K562 (cell line): ENCODE results near the gene ITPR3.

Source experiments
- CTCF ChIP-seq, 3 experiments: IDR thresholded peaks in 2 of 3; conservative IDR thresholded peaks in 1 of 3; 2 replicates each; pipeline ENCODE4 v1.5.1; 2011 to 2012; ENCODE audit warnings: low read length in 3 of 3, mild to moderate bottlenecking in 3 of 3, control low read depth in 2 of 3, improper control_type of control experiment in 1 of 3, inconsistent platforms in 1 of 3, low read depth in 1 of 3, mixed read lengths in 1 of 3, moderate library complexity in 1 of 3; ENCODE audit not compliant: insufficient read depth in 2 of 3
- IRF1 ChIP-seq: sonication (generic); formaldehyde crosslinking; IDR thresholded peaks from 2 replicates; pipeline ENCODE4 v1.8.0; 2022; ENCODE audit warnings: missing genetic modification reagents, mild to moderate bottlenecking, borderline replicate concordance
- IRF2 ChIP-seq: sonication (generic); formaldehyde crosslinking; IDR thresholded peaks from 2 replicates; pipeline ENCODE4 v1.8.1; 2022; ENCODE audit warnings: mild to moderate bottlenecking, missing genetic modification reagents
- MTA3 ChIP-seq: fragments of 450-650 bp; formaldehyde crosslinking; IDR thresholded peaks from 2 replicates; pipeline ENCODE4 v1.6.1; 2017; ENCODE audit warnings: mild to moderate bottlenecking, borderline replicate concordance
- MXI1 ChIP-seq: IDR thresholded peaks from 2 replicates; pipeline ENCODE4 v1.6.1; 2011; ENCODE audit warnings: low read depth, mild to moderate bottlenecking, improper control_type of control experiment, low read length
- NRF1 ChIP-seq, 2 experiments: fragments of 450-650 bp; IDR thresholded peaks in 1 of 2; conservative IDR thresholded peaks in 1 of 2; 2 replicates each; pipeline ENCODE4 v1.6.1; 2014; ENCODE audit warnings: mild to moderate bottlenecking in 2 of 2
- POLR2AphosphoS5 ChIP-seq: IDR thresholded peaks from 2 replicates; pipeline ENCODE4 v1.6.1; 2011; ENCODE audit warnings: mild to moderate bottlenecking, low read depth, low read length, moderate library complexity; ENCODE audit not compliant: control insufficient read depth, insufficient read depth
- SMARCB1 ChIP-seq: IDR thresholded peaks from 2 replicates; pipeline ENCODE4 v1.6.1; 2011; ENCODE audit warnings: improper control_type of control experiment, low read depth; ENCODE audit not compliant: insufficient read length
- SREBF1 ChIP-seq: fragments of 150-350 bp; IDR thresholded peaks from 2 replicates; pipeline ENCODE4 v1.6.1; 2014; ENCODE audit warnings: antibody characterized with exemption, low read depth, low read length, borderline replicate concordance
- SRF ChIP-seq, 2 experiments: fragments of 250-450, 450-650 bp in 1 of 2; sonication (Bioruptor Pico) in 1 of 2; sonication (generic) in 1 of 2; formaldehyde crosslinking; IDR thresholded peaks; 2 replicates each; pipeline versions ENCODE4 v1.5.0 to v1.5.1; 2020 to 2022; ENCODE audit warnings: mild to moderate bottlenecking in 1 of 2, missing genetic modification reagents in 1 of 2
- XRCC5 ChIP-seq: fragments of 200-400 bp; formaldehyde crosslinking; IDR thresholded peaks from 2 replicates; pipeline ENCODE4 v1.6.1; 2017; ENCODE audit warnings: low read depth, mild to moderate bottlenecking, low read length
- ZFPM2 ChIP-seq: fragments of 250-450 bp; sonication (Bioruptor Pico); IDR thresholded peaks from 2 replicates; pipeline ENCODE4 v1.5.1; 2022; ENCODE audit warnings: mild to moderate bottlenecking

GRCh38 chr6:33721508-33721907 lies 100.4 kb downstream of the ITPR3 start:
- TF ChIP-seq MXI1: no peak
- TF ChIP-seq CTCF (IDR thresholded peaks at IDR 0.05 in 2 of 3, conservative IDR thresholded peaks at IDR 0.05 in 1 of 3; ENCODE audit: insufficient read depth in 2 of 3, low read depth in 1 of 3, low read length in 3 of 3): no peak
- no peak for TF ChIP-seq IRF1 (CRISPR knock-in tag)
- TF ChIP-seq XRCC5: no peak
- no peak for TF ChIP-seq MTA3
- TF ChIP-seq SMARCB1: no peak
- no peak for TF ChIP-seq ZFPM2 (CRISPR knock-in tag)
- TF ChIP-seq SREBF1: no peak
- TF ChIP-seq NRF1 (conservative IDR thresholded peaks at IDR 0.05 in 1 of 2, IDR thresholded peaks at IDR 0.05 in 1 of 2): no peak
- no peak for TF ChIP-seq SRF (CRISPR knock-in tag; IDR thresholded peaks at IDR 0.05)
- TF ChIP-seq IRF2 (CRISPR knock-in tag): no peak
- TF ChIP-seq POLR2AphosphoS5: no peak
